AG08396 (cell line): ENCODE measurements around the gene SUPT16H.
A peak's percentile ranks its signal among the peaks of the same experiment; 100 is the strongest.
"Not testable (repeated sequence)": the region's sequence is repeated elsewhere in the genome, so short reads cannot be mapped to it uniquely, and the experiment has no call there.

Experiments
- DNase-seq: peaks from one replicate; pipeline ENCODE4 v3.0.0; 2012; ENCODE audit warnings: low spot score, mixed read lengths

SUPT16H gene

DNA sequence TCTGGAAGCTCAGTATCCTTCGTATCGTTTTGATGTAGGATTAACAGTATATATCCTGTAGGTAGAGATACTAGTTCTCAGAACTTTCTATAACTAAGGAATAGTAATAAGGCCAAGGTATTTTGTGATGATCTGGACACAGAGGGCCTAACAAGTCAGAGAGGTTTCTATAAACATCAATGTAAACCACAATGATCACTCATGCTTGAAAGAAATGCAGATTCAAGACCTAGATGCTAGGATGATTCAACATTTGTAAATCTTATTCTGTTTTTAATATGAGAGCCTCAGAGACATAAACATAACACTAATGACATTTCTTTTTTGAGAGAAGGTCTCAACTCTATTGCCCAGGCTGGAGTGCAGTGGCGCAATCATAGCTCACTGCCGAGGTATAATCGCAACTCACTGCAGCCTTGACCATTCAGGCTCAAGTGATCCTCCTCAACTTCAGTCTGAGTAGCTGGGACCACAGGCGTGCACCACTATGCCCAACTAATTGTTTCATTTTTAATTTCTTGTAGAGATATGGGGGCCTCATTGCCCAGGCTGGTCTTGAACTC lies 16.2 kb downstream of the SUPT16H start:
- no peak for DNase-seq

DNA sequence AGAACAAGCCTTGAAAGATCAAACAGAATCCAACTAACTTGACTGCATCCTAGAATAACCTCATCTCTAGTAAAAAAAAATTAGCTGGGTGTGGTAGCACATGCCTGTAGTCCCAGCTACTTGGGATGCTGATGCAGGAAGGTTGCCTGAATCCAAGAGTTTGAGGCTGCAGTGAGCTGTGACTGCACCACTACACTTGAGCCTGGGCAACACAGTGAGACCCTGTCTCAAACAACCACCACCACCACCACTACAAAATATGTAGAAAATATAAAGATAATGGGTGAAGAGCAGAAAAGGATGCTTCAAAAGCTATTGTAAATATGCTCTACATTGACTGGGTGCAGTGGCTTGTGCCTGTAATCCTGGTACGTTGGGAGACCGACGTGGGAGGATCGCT lies 27.3 kb downstream of the SUPT16H start:
- no peak for DNase-seq

GRCh38 chr14:21352587-21352986 lies 31.2 kb downstream of the SUPT16H start:
- no peak for DNase-seq

GRCh38 chr14:21350539-21350938 lies 33.3 kb downstream of the SUPT16H start:
- no peak for DNase-seq

GRCh38 chr14:21347201-21347600 lies 36.6 kb downstream of the SUPT16H start:
- no peak for DNase-seq

GRCh38 chr14:21346532-21347135 lies 37.2 kb downstream of the SUPT16H start:
- peak; percentile 47 for DNase-seq

GRCh38 chr14:21343035-21343794 lies 40.6 kb downstream of the SUPT16H start:
- DNase-seq = no peak

DNA sequence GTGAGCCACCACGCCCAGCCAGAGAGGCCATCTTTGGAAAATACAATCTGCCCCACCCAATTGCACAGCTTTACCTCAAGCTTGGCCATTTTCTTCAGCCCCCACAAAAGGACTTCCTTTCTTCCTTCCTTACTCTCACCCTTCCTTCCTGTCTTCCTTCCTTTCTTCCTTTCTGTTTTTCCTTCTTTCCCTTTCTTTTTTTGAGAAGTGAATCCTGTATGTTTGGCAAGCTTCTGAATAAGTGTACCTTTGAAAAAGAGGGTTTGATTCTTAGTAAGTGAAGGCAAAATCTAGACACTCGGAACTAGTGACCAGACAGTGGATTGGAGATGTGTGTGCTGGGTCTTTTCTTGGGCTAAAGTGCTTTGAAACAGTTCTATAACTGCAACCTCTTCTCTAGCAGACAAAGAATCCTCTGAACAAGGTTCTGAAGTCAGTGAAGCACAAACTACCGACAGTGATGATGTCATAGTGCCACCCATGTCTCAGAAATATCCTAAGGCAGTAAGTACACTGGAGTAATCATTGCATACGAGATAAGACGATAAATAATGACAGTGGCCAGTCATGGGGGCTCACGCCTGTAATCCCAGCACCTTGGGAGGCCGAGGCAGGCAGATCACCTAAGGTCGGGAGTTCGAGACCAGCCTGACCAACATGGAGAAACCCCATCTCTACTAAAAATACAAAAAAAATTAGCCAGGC lies 49.5 kb downstream of the SUPT16H start:
- no peak for DNase-seq

GRCh38 chr14:21332950-21333349 lies 50.9 kb downstream of the SUPT16H start:
- no peak for DNase-seq

DNA sequence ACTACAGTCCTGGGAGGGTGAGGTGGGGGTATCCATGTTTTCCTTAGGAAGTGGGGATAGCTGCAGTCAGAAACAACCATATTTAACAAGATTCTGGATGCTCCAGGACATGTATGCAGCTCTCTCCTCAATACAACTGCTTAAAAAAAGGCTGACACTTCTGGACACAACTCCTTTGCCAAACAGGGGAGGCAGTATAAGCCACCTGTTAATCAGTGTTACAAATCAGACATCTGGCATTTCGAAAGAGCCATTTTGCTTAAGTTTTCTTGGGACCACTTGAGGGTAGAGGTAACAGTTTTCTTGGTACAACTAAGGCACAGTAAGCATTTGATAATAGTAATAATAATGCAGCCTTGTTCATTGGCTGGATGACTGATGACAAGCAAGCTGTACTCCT lies 56.8 kb downstream of the SUPT16H start:
- DNase-seq = no peak

- no peak for DNase-seq
Measured at GRCh38 chr14:21322716-21323115, 61.1 kb downstream of the SUPT16H start.

GRCh38 chr14:21320913-21321312 lies 62.9 kb downstream of the SUPT16H start:
- no peak for DNase-seq

DNA sequence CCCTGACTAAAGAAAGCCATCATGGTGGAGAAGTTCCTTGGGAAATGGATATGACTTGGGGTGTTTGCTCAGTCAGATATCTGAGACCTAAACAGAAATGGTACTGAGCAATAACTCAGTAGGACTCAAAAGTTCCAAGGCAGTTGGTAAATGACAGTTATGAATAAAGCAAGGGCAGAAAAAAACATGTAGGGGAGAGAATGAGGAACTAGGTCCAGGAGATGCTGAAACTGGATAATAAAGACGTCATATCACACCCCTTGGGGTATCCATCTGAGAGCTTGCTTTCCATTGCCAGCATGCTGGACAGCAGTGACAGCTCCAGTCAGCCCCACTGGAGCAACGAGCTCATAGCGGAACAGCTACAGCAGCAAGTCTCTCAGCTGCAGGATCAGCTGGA lies 66.4 kb downstream of the SUPT16H start:
- no peak for DNase-seq

DNA sequence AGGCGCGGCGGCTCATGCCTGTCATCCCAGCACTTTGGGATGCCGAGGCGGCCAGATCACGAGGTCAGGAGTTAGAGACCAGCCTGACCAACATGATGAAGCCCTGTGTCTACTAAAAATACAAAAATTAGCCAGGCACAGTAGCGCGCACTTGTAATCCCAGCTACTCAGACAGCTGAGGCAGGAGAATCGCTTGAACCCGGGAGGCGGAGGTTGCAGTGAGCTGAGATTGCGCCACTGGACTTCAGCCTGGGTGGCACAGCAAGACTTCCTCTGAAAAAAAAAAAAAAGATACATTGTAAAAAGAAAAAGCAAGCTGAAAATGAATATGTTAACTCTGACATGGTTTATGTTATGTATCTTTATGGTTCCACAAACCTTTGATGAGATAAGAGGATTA lies 70.3 kb downstream of the SUPT16H start:
- no peak for DNase-seq

GRCh38 chr14:21311614-21312013 lies 72.2 kb downstream of the SUPT16H start:
- no peak for DNase-seq

GRCh38 chr14:21309956-21310355 lies 73.9 kb downstream of the SUPT16H start:
- DNase-seq = no peak

GRCh38 chr14:21309238-21309636 lies 74.6 kb downstream of the SUPT16H start:
- DNase-seq = no peak

GRCh38 chr14:21308479-21309237 lies 75.2 kb downstream of the SUPT16H start:
- no peak for DNase-seq

GRCh38 chr14:21308132-21308478 lies 75.7 kb downstream of the SUPT16H start:
- DNase-seq = no peak

DNA sequence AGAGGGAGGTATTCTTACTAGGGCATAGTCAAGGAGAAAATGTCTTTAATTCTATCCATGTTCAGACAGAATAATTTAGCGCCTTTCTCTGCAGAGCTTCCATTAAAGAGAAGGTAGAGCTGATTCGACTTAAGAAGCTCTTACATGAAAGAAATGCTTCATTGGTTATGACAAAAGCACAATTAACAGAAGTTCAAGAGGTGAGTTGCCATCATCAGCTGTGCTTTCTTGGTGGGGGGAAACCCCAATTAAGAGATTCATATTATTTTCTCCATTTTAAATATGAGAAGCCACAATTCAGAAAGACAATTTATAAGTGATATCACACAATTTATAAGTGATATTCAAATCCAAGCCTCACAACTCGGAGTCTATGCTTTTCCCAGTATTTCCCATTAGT lies 76.2 kb downstream of the SUPT16H start:
- DNase-seq = no peak

- DNase-seq = not testable (repeated sequence)
Measured at GRCh38 chr14:21302836-21303140, 81.0 kb downstream of the SUPT16H start.

- no peak for DNase-seq
Measured at GRCh38 chr14:21302013-21302835, 81.6 kb downstream of the SUPT16H start.
